Body of pancreas (tissue), 4 donors: Measurements from ENCODE around the gene SORCS2.

Source experiments
- CTCF ChIP-seq, 7 experiments: fragments of 450-650 bp in 4 of 7; fragments of 200-600 bp in 3 of 7; sonication (generic) in 3 of 7; IDR thresholded peaks; one replicate each; pipeline ENCODE4 v1.5.1; 2016 to 2019; ENCODE audit warnings: antibody characterized with exemption in 7 of 7
- POLR2A ChIP-seq, 3 donors: fragments of 450-650 bp; IDR thresholded peaks; one replicate each; pipeline ENCODE4 v1.6.1; 2016; ENCODE audit warnings: antibody characterized with exemption in 3 of 3, mild to moderate bottlenecking in 2 of 3

- TF ChIP-seq POLR2A (IDR thresholded peaks at IDR 0.05): no peak
- TF ChIP-seq CTCF (IDR thresholded peaks at IDR 0.05): no peak
These were observed 589.0 kb downstream of the SORCS2 start for GRCh38 chr4:7781366-7781765.
